Mammary epithelial cell (primary cell): ENCODE results near the gene NLGN1.

ENCODE experiments used
- EZH2 ChIP-seq: IDR thresholded peaks from 2 replicates; pipeline ENCODE4 v1.6.1; 2012; ENCODE audit warnings: low read length, inconsistent platforms, borderline replicate concordance
- TF ChIP-seq, protein P1 (sequence below), 2 donors: IDR thresholded peaks in 1 of 2; conservative IDR thresholded peaks in 1 of 2; 2 replicates each; pipeline ENCODE4 v1.5.1; 2011 to 2012; ENCODE audit warnings: inconsistent platforms in 2 of 2, low read length in 2 of 2, mild to moderate bottlenecking in 2 of 2, control low read depth in 1 of 2, low read depth in 1 of 2; ENCODE audit not compliant: insufficient read depth in 1 of 2; ENCODE audit errors: extremely low read depth in 1 of 2

DNA sequence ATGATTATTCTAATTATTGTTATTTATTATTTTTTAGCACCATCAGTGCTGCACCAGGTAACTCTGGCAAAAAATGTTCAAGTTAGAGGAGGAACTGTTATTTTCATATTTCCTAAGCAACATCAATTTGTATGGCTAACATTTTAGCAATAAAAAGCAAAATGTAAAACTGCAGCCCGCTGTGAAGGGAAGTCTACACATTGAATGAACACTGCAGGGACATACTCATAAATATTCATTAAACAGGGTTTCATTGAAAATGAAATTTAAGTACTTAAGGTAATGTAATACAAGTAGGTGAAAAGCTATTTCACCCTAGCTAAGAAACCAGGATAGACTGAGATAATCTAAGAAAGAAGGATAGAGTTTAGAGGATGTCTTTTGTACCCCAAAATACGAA, 532.7 kb downstream of the NLGN1 start:
- TF ChIP-seq, protein P1, sequence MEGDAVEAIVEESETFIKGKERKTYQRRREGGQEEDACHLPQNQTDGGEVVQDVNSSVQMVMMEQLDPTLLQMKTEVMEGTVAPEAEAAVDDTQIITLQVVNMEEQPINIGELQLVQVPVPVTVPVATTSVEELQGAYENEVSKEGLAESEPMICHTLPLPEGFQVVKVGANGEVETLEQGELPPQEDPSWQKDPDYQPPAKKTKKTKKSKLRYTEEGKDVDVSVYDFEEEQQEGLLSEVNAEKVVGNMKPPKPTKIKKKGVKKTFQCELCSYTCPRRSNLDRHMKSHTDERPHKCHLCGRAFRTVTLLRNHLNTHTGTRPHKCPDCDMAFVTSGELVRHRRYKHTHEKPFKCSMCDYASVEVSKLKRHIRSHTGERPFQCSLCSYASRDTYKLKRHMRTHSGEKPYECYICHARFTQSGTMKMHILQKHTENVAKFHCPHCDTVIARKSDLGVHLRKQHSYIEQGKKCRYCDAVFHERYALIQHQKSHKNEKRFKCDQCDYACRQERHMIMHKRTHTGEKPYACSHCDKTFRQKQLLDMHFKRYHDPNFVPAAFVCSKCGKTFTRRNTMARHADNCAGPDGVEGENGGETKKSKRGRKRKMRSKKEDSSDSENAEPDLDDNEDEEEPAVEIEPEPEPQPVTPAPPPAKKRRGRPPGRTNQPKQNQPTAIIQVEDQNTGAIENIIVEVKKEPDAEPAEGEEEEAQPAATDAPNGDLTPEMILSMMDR (conservative IDR thresholded peaks at IDR 0.05 in 1 of 2, IDR thresholded peaks at IDR 0.05 in 1 of 2; ENCODE audit: extremely low read depth in 1 of 2, insufficient read depth in 1 of 2, low read depth in 1 of 2, low read length in 2 of 2): no peak
- TF ChIP-seq EZH2: no peak
